NCI-H1436 (cell line): ENCODE results near the gene CCDC134.
A peak's percentile ranks its signal among the peaks of the same experiment; 100 is the strongest.
"Not testable (repeated sequence)": the region's sequence is repeated elsewhere in the genome, so short reads cannot be mapped to it uniquely, and the experiment has no call there.

Experiments used
- DNase-seq: peaks from one replicate; lab custom pipeline; 2025; lab: John Stamatoyannopoulos, UW

CCDC134 gene

GRCh38 chr22:41825376-41825775 is 24.9 kb downstream of the CCDC134 start:
- DNase-seq: no peak

- DNase-seq: no peak
Observed at GRCh38 chr22:41826021-41826420, 25.5 kb downstream of the CCDC134 start.

GRCh38 chr22:41826430-41827383 is 26.2 kb downstream of the CCDC134 start:
- DNase-seq: no peak

- no peak for DNase-seq
Observed at GRCh38 chr22:41827671-41828070, 27.2 kb downstream of the CCDC134 start.

GRCh38 chr22:41828516-41828915 is 28.0 kb downstream of the CCDC134 start:
- no peak for DNase-seq

GRCh38 chr22:41830174-41830573 is 29.7 kb downstream of the CCDC134 start:
- no peak for DNase-seq

GRCh38 chr22:41831383-41831782 is 30.9 kb downstream of the CCDC134 start:
- no peak for DNase-seq

GRCh38 chr22:41831828-41832552 is 31.5 kb downstream of the CCDC134 start:
- no peak for DNase-seq

- peak; percentile 98 for DNase-seq
Observed at GRCh38 chr22:41832553-41833368, 32.3 kb downstream of the CCDC134 start, which contains the start of gene SREBF2. Gene SREBF2, plus strand, starts transcription at chr22:41833105. Its CDS starts 166 bp downstream, at chr22:41833271.

- no peak for DNase-seq
Observed at GRCh38 chr22:41833369-41834004, 33.0 kb downstream of the CCDC134 start.

- no peak for DNase-seq
Observed at GRCh38 chr22:41834005-41834944, 33.8 kb downstream of the CCDC134 start.

GRCh38 chr22:41835462-41835861 is 35.0 kb downstream of the CCDC134 start:
- not testable (repeated sequence) for DNase-seq

- DNase-seq: no peak
Observed at GRCh38 chr22:41836551-41836950, 36.1 kb downstream of the CCDC134 start.

- no peak for DNase-seq
Observed at GRCh38 chr22:41838842-41839618, 38.6 kb downstream of the CCDC134 start.

GRCh38 chr22:41840216-41840615 is 39.7 kb downstream of the CCDC134 start:
- no peak for DNase-seq

GRCh38 chr22:41841085-41841712 is 40.7 kb downstream of the CCDC134 start:
- DNase-seq: no peak

- DNase-seq: no peak
Observed at GRCh38 chr22:41842996-41843970, 42.8 kb downstream of the CCDC134 start.

GRCh38 chr22:41844036-41844435 is 43.6 kb downstream of the CCDC134 start:
- DNase-seq: no peak
